ENCODE data around the gene KCNN1.

- TF ChIP-seq POLR2A (IDR thresholded peaks at IDR 0.05), result no peak
- no peak for TF ChIP-seq CTCF (IDR thresholded peaks at IDR 0.05)
Observed at GRCh38 chr19:18002347-18002850, 35.5 kb downstream of the KCNN1 start.

Data from esophagus squamous epithelium (tissue), 4 donors.